HL-60 (cell line): ENCODE data around the gene DNAJC12.

Experiments used
- DNase-seq, 2 experiments: peaks; one replicate each; pipeline ENCODE4 v3.0.0-alpha.2; 2010 to 2020; ENCODE audit warnings: low read depth in 1 of 2, low spot score in 1 of 2
- H3K27ac ChIP-seq: fragments of 250-450 bp; sonication (Bioruptor Pico); replicated peaks from 2 replicates; pipeline ENCODE4 v1.5.1; 2020; ENCODE audit warnings: mild to moderate bottlenecking, moderate library complexity
- H3K27me3 ChIP-seq: fragments of 250-450 bp; sonication (Bioruptor Pico); 2 replicates; pipeline ENCODE4 v1.5.1; 2021; ENCODE audit warnings: mild to moderate bottlenecking, moderate library complexity; ENCODE audit not compliant: insufficient read depth, poor library complexity, severe bottlenecking
- H3K4me3 ChIP-seq: replicated peaks from 2 replicates; pipeline ENCODE4 v1.5.1; 2011; ENCODE audit warnings: mild to moderate bottlenecking, control low read depth, low read length; ENCODE audit not compliant: insufficient read depth
- CTCF ChIP-seq: IDR thresholded peaks from one replicate; pipeline ENCODE4 v1.5.1; 2011; ENCODE audit warnings: low read length, control low read depth, inconsistent platforms; ENCODE audit not compliant: insufficient read depth
- GABPA ChIP-seq: IDR thresholded peaks from 2 replicates; pipeline ENCODE4 v1.6.1; 2012; ENCODE audit warnings: low read depth
- POLR2AphosphoS5 ChIP-seq: IDR thresholded peaks from 2 replicates; pipeline ENCODE4 v1.6.1; 2012; ENCODE audit warnings: low read depth
- REST ChIP-seq: IDR thresholded peaks from 2 replicates; pipeline ENCODE4 v1.6.1; 2012; ENCODE audit warnings: low read depth; ENCODE audit not compliant: insufficient replicate concordance
- SPI1 ChIP-seq: IDR thresholded peaks from 2 replicates; pipeline ENCODE4 v1.6.1; 2012; ENCODE audit warnings: low read depth, mild to moderate bottlenecking, borderline replicate concordance

The DNAJC12 gene

GRCh38 chr10:67760272-67760671 is 77.7 kb downstream of the DNAJC12 start:
- TF ChIP-seq REST (no peak), CTCF (no peak), GABPA (no peak), POLR2AphosphoS5 (no peak), SPI1 (no peak)
- no peak overlapping the region for H3K4me3 ChIP-seq
- DNase-seq = no peak
- H3K27me3 ChIP-seq = no peaks in the 10 kb centered on the region
- no peak overlapping the region for H3K27ac ChIP-seq
